Measurements from ENCODE around the gene UQCRC1.

GRCh38 chr3:48636149-48636655 is 26.8 kb upstream of the UQCRC1 start:
- TF ChIP-seq CTCF (IDR thresholded peaks at IDR 0.05; ENCODE audit: insufficient read depth, low read length) (no peak), GABPA (IDR thresholded peaks at IDR 0.05; ENCODE audit: low read depth) (no peak)
